Measurements from ENCODE around the gene ILF2.
A peak's percentile ranks its signal among the peaks of the same experiment; 100 is the strongest.
"Not testable (repeated sequence)": the region's sequence is repeated elsewhere in the genome, so short reads cannot be mapped to it uniquely, and the experiment has no call there.

ILF2 gene

DNA sequence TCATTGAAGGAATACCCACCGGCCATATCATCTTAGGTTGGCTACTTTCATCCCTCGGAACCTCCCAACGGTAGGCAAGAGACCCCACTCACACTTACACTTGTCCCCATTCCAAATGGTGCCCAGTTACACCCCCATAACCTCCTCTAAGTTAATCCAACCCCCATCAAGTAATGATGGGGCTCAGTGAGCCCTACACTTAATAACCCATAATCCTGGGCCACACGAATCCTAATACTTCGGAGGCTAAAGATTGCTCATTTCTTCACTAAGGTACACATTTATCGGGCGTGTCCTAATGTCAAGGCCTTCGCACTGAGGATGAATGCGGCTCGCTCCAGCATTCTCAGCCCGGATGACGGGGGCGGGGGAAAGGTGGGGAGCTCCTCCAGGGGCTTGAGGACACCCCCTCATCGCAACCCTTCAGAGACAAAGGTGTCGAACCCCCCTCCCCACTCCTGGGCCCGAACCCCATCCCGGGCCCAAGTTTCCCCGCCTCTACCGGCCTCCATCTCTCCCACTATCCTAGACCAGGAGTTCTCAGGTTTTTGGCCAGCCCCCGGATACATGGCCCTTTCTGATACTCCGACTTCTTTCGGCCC is 435 bp downstream of the ILF2 start:
- Histone ChIP-seq H3K4me3 (peak overlapping the region; percentile 92), H3K9ac (ENCODE audit: insufficient read length) (peak overlapping the region; percentile 99), H3K36me3 (ENCODE audit: insufficient read depth, low read length) (peaks cover 49% of the 10 kb centered on the region), H3K27ac (peak overlapping the region; percentile 80), H3K9me3 (ENCODE audit: low read depth, low read length) (no peaks in the 10 kb centered on the region)
- no peak for DNase-seq (ENCODE audit: low read depth, low spot score)
- TF ChIP-seq EZH2 (IDR thresholded peaks at IDR 0.05) (no peak), POLR2AphosphoS5 (IDR thresholded peaks at IDR 0.05; ENCODE audit: borderline replicate concordance, low read depth, low read length) (no peak), FOXP2 (optimal IDR thresholded peaks at IDR 0.05; ENCODE audit: control extremely low read depth, extremely low read length, insufficient read depth) (no peak)

DNA sequence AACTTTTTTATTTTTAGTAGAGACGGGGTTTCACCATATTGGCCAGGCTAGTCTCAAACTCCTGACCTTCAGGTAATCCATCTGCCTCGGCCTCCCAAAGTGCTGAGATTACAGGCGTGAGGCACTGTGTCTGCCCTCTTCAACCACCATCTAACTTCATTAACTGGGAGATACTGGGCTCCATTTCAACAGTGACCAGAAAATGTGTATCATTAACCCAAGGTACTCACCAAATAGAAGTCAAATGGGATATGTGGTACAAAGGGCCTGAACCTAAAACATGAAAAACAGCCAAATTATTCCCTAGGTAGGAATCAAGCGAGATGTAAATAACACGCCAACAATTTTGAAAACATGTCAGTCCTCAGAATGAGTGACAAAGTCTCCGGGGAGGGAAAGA is 1.2 kb downstream of the ILF2 start:
- no peak for TF ChIP-seq POLR2AphosphoS5 (IDR thresholded peaks at IDR 0.05; ENCODE audit: borderline replicate concordance, low read depth, low read length)
- TF ChIP-seq FOXP2 (optimal IDR thresholded peaks at IDR 0.05; ENCODE audit: control extremely low read depth, extremely low read length, insufficient read depth), result no peak
- no peak for TF ChIP-seq EZH2 (IDR thresholded peaks at IDR 0.05)
- H3K9me3 ChIP-seq (ENCODE audit: low read depth, low read length), result no peaks in the 10 kb centered on the region
- H3K4me3 ChIP-seq, result peak overlapping the region; percentile 92
- H3K27ac ChIP-seq, result no peak overlapping the region
- peak overlapping the region; percentile 99 for H3K9ac ChIP-seq (ENCODE audit: insufficient read length)
- peaks cover 56% of the 10 kb centered on the region for H3K36me3 ChIP-seq (ENCODE audit: insufficient read depth, low read length)
- DNase-seq (ENCODE audit: low read depth, low spot score), result no peak

DNA sequence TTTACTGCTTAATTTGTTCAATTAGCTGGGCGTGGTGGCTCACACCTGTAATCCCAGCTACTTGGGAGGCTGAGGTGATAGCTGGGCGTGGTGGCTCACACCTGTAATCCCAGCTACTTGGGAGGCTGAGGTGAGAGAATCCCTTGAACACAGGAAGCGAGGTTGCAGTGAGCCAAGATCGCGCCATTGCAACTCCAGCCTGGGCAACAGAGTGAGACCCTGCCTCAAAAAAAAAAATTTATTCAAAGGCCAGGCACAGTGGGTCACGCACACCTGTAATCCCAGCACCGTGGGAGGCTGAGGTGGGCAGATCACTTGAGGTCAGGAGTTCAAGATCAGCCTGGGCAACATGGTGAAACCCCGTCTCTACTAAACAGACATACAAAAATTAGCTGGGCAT is 2.1 kb downstream of the ILF2 start:
- H3K36me3 ChIP-seq (ENCODE audit: insufficient read depth, low read length), result peaks cover 66% of the 10 kb centered on the region
- not testable (repeated sequence) for H3K9me3 ChIP-seq (ENCODE audit: low read depth, low read length); H3K9ac ChIP-seq (ENCODE audit: insufficient read length); DNase-seq (ENCODE audit: low read depth, low spot score); H3K4me3 ChIP-seq; H3K27ac ChIP-seq

DNA sequence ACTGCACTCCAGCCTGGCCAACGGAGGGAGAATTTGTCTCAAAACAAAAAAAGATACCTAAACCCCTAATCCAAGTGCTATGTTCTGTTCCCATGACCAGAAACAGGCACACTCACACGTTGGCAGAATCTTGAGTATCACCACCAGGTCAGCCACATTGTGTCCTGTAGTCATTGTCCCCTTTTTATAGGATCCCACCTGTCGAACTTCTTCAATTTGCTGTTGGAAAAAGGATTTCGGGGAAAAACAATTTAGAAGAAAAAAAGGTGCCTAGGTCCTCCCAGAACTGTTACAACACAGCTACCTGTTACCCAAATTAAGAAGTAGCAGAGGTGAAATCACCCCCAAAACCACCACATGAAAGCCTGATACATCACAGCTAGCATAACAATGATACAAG is 3.4 kb downstream of the ILF2 start:
- peak overlapping the region; percentile 26 for H3K9ac ChIP-seq (ENCODE audit: insufficient read length)
- no peak for DNase-seq (ENCODE audit: low read depth, low spot score)
- TF ChIP-seq POLR2AphosphoS5 (IDR thresholded peaks at IDR 0.05; ENCODE audit: borderline replicate concordance, low read depth, low read length) (no peak), EZH2 (IDR thresholded peaks at IDR 0.05) (no peak), FOXP2 (optimal IDR thresholded peaks at IDR 0.05; ENCODE audit: control extremely low read depth, extremely low read length, insufficient read depth) (no peak)
- no peak overlapping the region for H3K4me3 ChIP-seq
- H3K9me3 ChIP-seq (ENCODE audit: low read depth, low read length), result no peaks in the 10 kb centered on the region
- peaks cover 78% of the 10 kb centered on the region for H3K36me3 ChIP-seq (ENCODE audit: insufficient read depth, low read length)
- no peak overlapping the region for H3K27ac ChIP-seq

DNA sequence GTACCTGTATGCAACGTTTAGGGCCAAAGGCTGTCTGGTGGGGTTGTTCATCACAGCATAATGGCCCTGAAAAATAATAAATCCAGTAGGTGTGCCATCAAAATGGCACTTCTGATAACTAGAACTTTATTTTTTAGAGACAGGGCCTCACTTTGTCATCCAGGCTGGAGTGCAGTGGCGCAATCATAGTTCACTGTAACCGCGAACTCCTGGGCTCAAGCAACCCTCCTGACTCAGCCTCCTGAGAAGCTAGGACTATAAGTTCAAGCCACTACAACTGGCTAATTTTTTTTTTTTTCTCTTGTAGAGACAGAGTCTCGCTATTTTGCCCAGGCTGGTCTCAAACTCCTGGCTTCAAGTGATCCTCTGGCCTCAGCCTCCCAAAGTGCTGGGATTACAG is 7.6 kb downstream of the ILF2 start:
- H3K4me3 ChIP-seq, result no peak overlapping the region
- H3K36me3 ChIP-seq (ENCODE audit: insufficient read depth, low read length), result peaks cover 76% of the 10 kb centered on the region
- H3K9ac ChIP-seq (ENCODE audit: insufficient read length), result no peak overlapping the region
- no peak for DNase-seq (ENCODE audit: low read depth, low spot score)
- H3K27ac ChIP-seq, result peak overlapping the region; percentile 85
- no peaks in the 10 kb centered on the region for H3K9me3 ChIP-seq (ENCODE audit: low read depth, low read length)
- no peak for TF ChIP-seq FOXP2 (optimal IDR thresholded peaks at IDR 0.05; ENCODE audit: control extremely low read depth, extremely low read length, insufficient read depth)
- peak; percentile 13; the same call in 1 of the 2 replicates for TF ChIP-seq POLR2AphosphoS5 (IDR thresholded peaks at IDR 0.05; ENCODE audit: borderline replicate concordance, low read depth, low read length)
- TF ChIP-seq EZH2 (IDR thresholded peaks at IDR 0.05), result no peak

DNA sequence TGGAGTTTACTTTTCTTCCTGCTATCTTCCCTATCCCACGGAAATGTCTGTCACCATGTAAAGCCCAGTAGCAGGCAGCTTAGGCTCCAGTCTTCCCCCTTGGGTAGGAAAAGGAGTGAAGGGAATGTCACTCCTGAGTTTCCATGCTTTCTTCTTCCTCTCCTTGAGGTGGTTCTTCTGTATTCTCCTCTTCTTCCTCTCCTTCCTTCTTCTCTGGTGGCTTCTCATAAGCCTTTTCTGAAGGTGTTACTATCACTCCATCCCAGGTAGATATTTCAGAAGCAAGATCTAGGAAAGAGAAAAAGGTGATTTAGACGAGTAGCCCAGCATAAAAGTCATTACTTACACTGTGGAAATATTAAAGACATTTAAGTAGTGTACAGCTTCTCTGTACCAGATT is 8.5 kb downstream of the ILF2 start:
- H3K9me3 ChIP-seq (ENCODE audit: low read depth, low read length), result no peaks in the 10 kb centered on the region
- DNase-seq (ENCODE audit: low read depth, low spot score), result no peak
- peak overlapping the region; percentile 85 for H3K27ac ChIP-seq
- no peak overlapping the region for H3K4me3 ChIP-seq
- no peak for TF ChIP-seq EZH2 (IDR thresholded peaks at IDR 0.05)
- no peak for TF ChIP-seq POLR2AphosphoS5 (IDR thresholded peaks at IDR 0.05; ENCODE audit: borderline replicate concordance, low read depth, low read length)
- TF ChIP-seq FOXP2 (optimal IDR thresholded peaks at IDR 0.05; ENCODE audit: control extremely low read depth, extremely low read length, insufficient read depth), result no peak
- no peak overlapping the region for H3K9ac ChIP-seq (ENCODE audit: insufficient read length)
- peaks cover 67% of the 10 kb centered on the region for H3K36me3 ChIP-seq (ENCODE audit: insufficient read depth, low read length)

DNA sequence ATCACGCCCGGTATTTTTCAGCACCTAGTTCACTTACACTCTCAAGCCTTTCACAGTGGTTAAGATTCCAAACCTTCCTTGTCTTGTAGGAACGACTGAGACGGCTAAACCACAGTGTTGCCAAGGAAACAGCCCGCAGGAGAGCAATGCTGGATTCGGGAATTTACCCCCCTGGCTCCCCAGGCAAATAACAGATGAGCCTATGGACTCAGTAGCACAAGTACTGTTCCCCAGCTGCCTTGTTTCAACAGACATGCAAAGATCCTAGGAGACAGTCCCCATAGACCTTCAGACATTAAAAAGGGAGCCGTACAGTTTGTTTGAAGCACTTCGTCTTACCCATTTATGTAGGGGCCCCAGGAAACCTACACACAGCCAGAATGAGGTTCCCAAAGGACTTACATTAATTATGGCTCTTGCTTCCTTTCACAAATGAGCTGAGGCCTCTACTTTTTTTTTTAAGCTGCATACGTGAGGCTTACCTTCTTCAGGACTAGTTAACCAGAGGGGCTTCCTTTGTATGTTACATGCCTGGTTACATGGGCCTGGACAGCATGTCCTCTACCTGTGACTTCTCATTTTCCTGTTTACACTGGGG is 9.6 kb downstream of the ILF2 start:
- peaks cover 56% of the 10 kb centered on the region for H3K36me3 ChIP-seq (ENCODE audit: insufficient read depth, low read length)
- H3K27ac ChIP-seq, result peak overlapping the region; percentile 85
- H3K4me3 ChIP-seq, result peak overlapping the region; percentile 33
- no peaks in the 10 kb centered on the region for H3K9me3 ChIP-seq (ENCODE audit: low read depth, low read length)
- TF ChIP-seq EZH2 (IDR thresholded peaks at IDR 0.05) (no peak), FOXP2 (optimal IDR thresholded peaks at IDR 0.05; ENCODE audit: control extremely low read depth, extremely low read length, insufficient read depth) (no peak), POLR2AphosphoS5 (IDR thresholded peaks at IDR 0.05; ENCODE audit: borderline replicate concordance, low read depth, low read length) (peak; percentile 56; the same call in 1 of the 2 replicates)
- DNase-seq (ENCODE audit: low read depth, low spot score), result peak; percentile 47
- peak overlapping the region; percentile 19 for H3K9ac ChIP-seq (ENCODE audit: insufficient read length)

DNA sequence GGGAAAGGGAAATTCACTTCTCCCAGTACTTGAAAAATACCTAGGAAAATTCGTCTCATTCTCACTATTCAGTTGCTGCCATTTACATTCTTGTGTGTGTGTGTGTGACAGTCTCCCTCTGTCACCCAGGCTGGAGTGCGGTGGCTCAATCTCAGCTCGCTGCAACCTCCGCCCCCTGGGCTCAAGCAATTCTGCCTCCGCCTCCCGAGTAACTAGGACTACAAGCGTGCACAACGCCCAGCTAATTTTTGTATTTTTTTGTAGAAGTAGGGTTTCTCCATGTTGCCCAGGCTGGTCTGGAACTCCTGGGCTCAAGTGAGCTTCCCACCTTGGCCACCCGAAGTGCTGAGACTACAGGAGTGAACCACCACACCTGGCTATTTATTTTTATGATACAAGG is 11.1 kb downstream of the ILF2 start:
- Histone ChIP-seq H3K9me3 (ENCODE audit: low read depth, low read length) (no peaks in the 10 kb centered on the region), H3K9ac (ENCODE audit: insufficient read length) (peak overlapping the region; percentile 91), H3K36me3 (ENCODE audit: insufficient read depth, low read length) (peaks cover 41% of the 10 kb centered on the region), H3K27ac (no peak overlapping the region), H3K4me3 (peak overlapping the region; percentile 99)
- TF ChIP-seq FOXP2 (optimal IDR thresholded peaks at IDR 0.05; ENCODE audit: control extremely low read depth, extremely low read length, insufficient read depth) (no peak), POLR2AphosphoS5 (IDR thresholded peaks at IDR 0.05; ENCODE audit: borderline replicate concordance, low read depth, low read length) (no peak), EZH2 (IDR thresholded peaks at IDR 0.05) (no peak)
- no peak for DNase-seq (ENCODE audit: low read depth, low spot score)

DNA sequence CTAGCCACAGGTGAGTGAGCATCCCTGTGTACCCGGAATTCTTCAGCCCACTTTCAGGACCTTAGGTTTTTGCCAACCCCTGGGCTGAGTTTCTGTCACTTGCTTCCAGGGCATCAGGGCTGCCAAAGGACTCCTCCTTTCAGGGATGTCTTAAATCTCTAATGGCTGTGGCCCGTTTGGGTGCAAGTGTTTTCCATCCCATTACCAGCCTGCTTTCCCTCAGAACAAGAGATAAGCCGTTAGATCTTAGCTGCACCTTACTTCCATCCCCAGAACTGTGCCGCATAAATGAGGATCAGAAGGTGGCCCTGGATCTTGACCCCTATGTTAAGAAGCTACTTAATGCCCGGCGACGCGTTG is 11.6 kb downstream of the ILF2 start:
- Histone ChIP-seq H3K9ac (ENCODE audit: insufficient read length) (peak overlapping the region; percentile 91), H3K4me3 (peak overlapping the region; percentile 99), H3K36me3 (ENCODE audit: insufficient read depth, low read length) (peaks cover 36% of the 10 kb centered on the region), H3K9me3 (ENCODE audit: low read depth, low read length) (no peaks in the 10 kb centered on the region), H3K27ac (no peak overlapping the region)
- TF ChIP-seq EZH2 (IDR thresholded peaks at IDR 0.05), result no peak
- DNase-seq (ENCODE audit: low read depth, low spot score), result no peak

Data from SK-N-MC (cell line).